ENCODE results near the gene MT1E.

DNA sequence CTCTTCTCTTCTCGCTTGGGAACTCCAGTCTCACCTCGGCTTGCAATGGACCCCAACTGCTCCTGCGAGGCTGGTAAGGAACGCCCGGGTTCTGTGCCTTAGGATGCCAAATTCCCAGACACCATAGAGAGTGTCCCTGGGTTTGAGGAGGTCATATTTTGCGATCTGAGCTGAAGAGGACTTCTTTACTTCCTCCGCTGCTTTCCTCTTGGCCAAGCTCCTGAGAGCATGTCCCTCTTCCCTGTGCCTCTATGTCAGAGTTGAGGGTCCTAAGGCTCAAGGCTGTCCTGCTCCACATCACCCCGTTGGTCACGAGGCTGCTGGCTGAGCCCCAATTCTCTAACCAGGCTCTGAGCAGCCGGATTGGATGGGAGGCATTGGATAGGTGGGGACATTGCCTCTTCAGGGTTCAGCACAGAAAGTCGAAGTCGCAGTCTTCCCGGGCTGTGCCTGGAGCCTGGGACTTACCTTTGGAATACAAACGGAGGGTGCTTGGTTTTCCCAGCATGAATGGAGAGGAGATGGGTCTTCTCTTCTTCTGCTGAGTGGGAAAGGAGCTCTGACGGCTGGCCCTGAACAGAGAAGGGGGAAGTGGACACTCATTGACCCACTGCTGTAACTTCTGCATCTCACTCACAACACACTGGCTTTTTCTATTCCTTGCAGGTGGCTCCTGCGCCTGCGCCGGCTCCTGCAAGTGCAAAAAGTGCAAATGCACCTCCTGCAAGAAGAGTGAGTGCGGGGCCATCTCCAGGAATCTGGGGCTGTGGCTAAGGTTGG is 44.4 kb downstream of the MT1E start:
- no peak for TF ChIP-seq NR3C1 (CRISPR knock-in tag; conservative IDR thresholded peaks at IDR 0.05; ENCODE audit: low read depth)
- TF ChIP-seq ATF1 (CRISPR knock-in tag; IDR thresholded peaks at IDR 0.05) = no peak
- TF ChIP-seq, protein P1, sequence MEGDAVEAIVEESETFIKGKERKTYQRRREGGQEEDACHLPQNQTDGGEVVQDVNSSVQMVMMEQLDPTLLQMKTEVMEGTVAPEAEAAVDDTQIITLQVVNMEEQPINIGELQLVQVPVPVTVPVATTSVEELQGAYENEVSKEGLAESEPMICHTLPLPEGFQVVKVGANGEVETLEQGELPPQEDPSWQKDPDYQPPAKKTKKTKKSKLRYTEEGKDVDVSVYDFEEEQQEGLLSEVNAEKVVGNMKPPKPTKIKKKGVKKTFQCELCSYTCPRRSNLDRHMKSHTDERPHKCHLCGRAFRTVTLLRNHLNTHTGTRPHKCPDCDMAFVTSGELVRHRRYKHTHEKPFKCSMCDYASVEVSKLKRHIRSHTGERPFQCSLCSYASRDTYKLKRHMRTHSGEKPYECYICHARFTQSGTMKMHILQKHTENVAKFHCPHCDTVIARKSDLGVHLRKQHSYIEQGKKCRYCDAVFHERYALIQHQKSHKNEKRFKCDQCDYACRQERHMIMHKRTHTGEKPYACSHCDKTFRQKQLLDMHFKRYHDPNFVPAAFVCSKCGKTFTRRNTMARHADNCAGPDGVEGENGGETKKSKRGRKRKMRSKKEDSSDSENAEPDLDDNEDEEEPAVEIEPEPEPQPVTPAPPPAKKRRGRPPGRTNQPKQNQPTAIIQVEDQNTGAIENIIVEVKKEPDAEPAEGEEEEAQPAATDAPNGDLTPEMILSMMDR (IDR thresholded peaks at IDR 0.05) = no peak

All from WTC11 (cell line).